HG02642 (cell line): ENCODE results near the gene DGKZ.
A peak's percentile ranks its signal among the peaks of the same experiment; 100 is the strongest.
"Not testable (repeated sequence)": the region's sequence is repeated elsewhere in the genome, so short reads cannot be mapped to it uniquely, and the experiment has no call there.

Experiments
- ATAC-seq: cut with Tn5 transposase; IDR thresholded peaks from one replicate; pipeline ENCODE4 v1.9.1; 2021; ENCODE audit warnings: mild to moderate bottlenecking; ENCODE audit not compliant: unreplicated experiment, poor library complexity

The DGKZ gene

GRCh38 chr11:46346886-46347636, at the start of gene DGKZ:
Gene DGKZ (plus strand): TSS chr11:46347463. CDS start chr11:46347660, 197 bp downstream.
- peak; percentile 72 for ATAC-seq

- no peak for ATAC-seq
These were observed 48.4 kb upstream of the DGKZ start for GRCh38 chr11:46298699-46299433.

GRCh38 chr11:46299451-46299961, 47.8 kb upstream of the DGKZ start:
- ATAC-seq: no peak

- no peak for ATAC-seq
These were observed 47.0 kb upstream of the DGKZ start for GRCh38 chr11:46300270-46300669.

GRCh38 chr11:46302866-46303265, 44.4 kb upstream of the DGKZ start:
- peak; percentile 77 for ATAC-seq

GRCh38 chr11:46304036-46304435, 43.2 kb upstream of the DGKZ start:
- not testable (repeated sequence) for ATAC-seq

- ATAC-seq: no peak
These were observed 42.6 kb upstream of the DGKZ start for GRCh38 chr11:46304605-46305179.

GRCh38 chr11:46305295-46305694, 42.0 kb upstream of the DGKZ start:
- no peak for ATAC-seq

- no peak for ATAC-seq
These were observed 40.9 kb upstream of the DGKZ start for GRCh38 chr11:46306296-46306853.

- ATAC-seq: no peak
These were observed 39.9 kb upstream of the DGKZ start for GRCh38 chr11:46307369-46307768.

GRCh38 chr11:46307785-46308341, 39.4 kb upstream of the DGKZ start:
- ATAC-seq: no peak

- ATAC-seq: no peak
These were observed 38.4 kb upstream of the DGKZ start for GRCh38 chr11:46308631-46309419.

- ATAC-seq: no peak
These were observed 37.4 kb upstream of the DGKZ start for GRCh38 chr11:46309814-46310259.

GRCh38 chr11:46315033-46315738, 32.1 kb upstream of the DGKZ start:
- ATAC-seq: no peak

GRCh38 chr11:46315783-46316563, 31.3 kb upstream of the DGKZ start:
- no peak for ATAC-seq

- ATAC-seq: no peak
These were observed 28.2 kb upstream of the DGKZ start for GRCh38 chr11:46319074-46319453.

GRCh38 chr11:46321757-46322156, 25.5 kb upstream of the DGKZ start:
- no peak for ATAC-seq

- no peak for ATAC-seq
These were observed 24.5 kb upstream of the DGKZ start for GRCh38 chr11:46322759-46323158.
